T-helper 1 cell (primary cell): ENCODE data around the gene OSTM1.

Experiments used
- DNase-seq, 5 donors: peaks; one replicate each; pipeline ENCODE4 v3.0.0-alpha.2; 2012 to 2020

Gene OSTM1

DNA sequence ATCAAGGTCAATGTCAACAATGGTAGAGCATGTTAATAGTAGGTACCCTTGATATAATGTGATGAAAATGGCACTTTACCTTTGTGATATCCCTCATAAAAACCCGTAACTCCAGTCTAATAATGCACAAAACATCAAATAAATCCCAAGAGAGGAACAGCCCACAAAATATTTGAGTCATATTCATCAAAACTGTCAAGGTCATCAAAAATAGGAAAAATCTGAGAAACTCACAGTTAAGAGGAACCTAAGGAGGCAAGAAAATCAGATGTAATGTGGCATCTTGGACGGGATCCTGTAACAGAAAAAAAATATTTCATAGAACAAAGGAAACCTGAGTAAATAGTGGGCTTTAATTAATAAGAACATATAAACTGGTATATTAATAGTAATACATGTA lies 25.5 kb upstream of the OSTM1 start:
- no peak for DNase-seq

DNA sequence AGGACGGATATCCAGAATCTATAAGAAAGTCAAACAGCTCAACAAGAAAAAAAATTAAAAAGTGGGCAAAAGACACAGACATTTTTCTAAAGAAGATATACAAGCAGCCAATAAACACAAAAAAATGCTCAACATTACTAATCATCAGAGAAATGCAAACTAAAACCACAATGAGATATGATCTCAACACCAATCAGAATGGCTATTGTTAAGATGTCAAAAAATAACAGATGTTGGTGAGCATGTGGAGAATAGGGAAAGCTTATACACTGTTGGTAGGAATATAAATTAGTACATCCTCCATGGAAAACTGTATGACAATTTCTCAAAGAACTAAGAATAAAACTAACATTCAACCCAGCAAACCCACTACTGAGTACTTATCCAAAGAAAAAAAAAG lies 23.3 kb upstream of the OSTM1 start:
- no peak for DNase-seq

DNA sequence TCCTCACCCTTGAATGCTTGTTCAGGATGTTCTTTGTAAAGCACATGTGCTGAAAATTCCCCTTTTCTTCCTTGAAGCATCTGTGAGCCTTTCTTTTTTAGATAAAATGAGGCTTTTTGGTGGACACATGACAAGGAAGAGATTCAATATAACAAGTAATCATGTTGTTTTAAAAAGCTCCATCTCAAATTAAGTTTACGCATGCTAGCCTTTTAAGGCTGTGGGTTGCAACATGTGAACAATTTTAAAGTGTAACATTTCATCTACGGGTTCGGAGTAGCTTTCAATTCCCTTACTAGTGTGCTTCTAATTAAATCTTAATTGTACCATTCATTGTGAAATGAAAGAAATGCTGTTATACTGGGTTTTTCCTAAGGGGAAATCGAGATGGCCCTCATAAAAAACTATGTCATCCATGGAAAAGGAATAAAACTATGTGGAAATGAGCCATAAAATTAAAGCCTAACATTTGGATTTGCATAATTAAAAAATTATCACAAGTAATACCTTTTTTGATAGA lies 19.3 kb upstream of the OSTM1 start:
- DNase-seq, result no peak

DNA sequence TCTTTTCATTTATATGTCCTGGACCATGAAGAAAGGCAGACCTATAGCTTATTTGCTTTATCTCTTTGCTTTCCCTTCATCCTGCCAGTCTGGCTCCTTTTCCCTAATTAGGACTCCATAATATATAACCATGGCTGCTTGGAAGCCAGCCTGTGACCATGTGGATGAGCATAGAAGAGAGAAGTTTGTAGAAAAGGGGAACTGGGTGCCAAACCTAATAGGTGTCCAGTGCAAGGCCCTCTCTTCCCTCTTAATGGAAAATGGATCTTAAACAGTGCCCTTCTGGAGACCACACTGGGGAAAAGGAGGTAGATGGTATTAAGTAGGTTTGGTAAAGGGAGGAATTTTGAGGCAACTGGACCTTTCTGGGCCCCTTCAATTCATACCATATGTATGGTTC lies 16.7 kb upstream of the OSTM1 start:
- no peak for DNase-seq

DNA sequence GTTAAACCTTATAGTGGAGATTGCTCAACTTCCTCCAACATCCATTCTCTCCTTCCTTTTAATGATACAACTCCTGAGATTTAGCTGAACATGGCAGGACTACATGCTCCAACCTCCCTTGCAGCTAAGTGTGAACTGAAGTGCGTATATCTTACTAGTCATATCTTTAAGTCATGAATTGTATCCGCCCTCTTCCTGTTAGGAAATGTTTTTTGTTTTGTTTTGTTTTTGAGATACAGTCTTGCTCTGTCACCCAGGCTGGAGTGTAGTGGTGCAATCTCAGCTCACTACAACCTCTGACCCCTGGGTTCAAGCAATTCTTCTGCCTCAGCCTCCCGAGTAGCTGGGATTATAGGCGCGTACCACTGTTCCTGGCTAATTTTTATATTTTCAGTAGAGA lies 8.8 kb upstream of the OSTM1 start:
- DNase-seq, result no peak

DNA sequence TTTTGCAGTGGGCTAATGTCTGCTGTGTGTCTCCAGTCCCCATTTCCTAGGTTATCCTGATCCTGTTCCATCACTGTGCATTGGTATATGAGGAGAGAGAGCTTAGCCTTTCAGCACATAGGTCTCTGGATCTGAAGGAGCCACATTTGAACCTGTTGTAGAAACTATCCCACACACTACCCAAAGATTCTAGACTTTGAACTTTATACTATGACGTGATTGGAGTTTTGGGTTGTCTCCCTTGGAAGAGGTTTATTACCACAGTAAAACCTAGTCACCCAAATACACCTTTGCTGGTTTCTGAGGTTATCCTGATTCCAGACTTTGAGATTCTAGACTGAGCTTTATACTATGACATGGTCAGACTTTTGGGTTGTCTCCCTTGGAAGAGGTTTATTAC lies 8.0 kb upstream of the OSTM1 start:
- no peak for DNase-seq

DNA sequence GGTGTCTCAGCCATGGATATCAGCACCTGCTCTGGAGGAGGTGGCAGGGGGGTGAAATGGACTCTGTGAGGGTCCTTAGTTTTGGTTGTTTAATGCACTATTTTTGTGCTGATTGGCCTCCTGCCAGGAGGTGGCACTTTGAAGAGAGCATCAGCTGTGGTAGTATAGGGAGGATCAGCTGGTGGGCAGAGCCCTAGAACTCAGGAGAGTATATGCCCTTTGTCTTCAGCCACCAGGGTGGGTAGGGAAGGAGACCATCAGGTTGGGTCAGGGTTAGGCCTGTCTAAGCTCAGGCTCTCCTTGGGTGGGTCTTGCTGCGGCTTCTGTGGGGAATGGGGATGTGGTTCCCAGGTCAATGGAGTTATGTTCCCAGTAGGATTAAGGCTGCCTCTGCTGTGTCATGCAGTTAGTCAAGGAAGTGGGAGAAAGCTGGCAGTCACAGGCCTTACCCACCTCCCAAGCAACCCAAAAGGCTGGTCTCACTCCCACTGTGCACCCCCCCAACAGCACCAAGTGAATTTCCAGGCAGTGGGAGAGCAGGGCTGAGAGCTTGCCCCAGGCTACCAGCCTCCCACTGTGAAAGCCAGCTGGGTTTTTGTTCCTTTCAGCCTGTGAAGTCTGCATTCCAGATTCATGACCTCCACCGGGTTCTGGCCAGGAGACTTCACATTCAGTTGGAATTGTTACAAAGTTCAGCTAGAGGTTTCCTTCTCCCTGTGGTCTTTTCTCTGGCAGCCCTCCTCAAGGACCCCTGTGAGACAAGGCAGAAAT lies 5.7 kb upstream of the OSTM1 start:
- no peak for DNase-seq

DNA sequence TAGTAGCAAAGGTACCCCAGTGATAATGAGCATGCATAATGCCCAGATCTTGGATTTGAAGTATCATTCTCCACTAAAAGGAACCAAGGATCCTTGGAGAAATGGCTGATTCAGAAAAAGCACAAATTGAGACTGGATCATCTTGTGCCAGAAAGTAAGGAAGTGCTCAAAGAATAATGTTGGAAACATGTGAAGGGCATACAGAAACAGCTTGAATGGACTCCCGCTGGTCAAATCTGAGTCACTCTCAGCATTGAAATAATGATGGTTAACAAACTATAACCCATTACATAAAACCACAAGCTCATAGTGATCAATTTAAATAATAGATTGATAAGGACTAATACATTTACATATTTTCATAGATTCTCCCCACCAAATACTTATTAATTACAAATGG lies 3.6 kb upstream of the OSTM1 start:
- DNase-seq, result no peak

DNA sequence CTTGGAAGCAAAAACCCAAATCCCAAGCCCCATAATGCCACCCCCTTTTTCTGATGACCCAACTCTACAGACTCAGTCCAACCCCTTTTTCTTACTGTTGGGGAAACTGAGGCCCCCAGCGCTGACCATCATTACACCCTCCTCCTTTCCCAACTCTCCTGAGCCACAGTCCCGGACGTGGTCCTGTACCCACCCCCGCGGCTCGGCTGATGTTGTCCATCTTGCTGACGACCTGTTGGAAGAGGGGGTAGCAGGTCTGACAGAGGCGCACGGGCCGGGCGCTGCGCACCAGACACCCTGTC lies 533 bp downstream of the OSTM1 start:
- peak in 1 of 5 donors; percentile 15 for DNase-seq

DNA sequence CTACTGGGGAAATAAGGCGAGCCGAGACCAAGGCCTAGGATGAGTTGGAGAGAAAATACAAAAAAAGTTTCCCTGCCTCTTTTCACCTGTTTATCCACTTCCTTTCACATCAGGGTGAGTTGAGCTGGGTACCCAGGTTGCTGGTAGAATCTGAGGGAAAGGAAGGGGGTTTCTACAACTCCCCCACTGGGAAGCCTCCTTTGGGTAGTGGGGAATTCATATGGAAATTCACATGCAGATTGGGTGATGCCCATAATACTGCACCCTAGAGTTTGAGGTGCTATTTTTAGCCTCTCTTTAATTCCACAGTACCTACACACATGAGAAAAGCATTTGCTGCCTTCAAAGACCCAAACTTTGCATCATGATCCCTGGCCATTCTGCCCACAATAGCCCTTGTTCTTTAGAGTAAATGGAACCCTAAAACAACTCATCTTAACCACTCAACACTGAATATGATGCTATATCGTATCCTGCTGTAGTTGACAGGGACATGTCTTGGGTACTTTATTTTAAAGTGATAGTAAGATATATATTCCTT lies 2.7 kb downstream of the OSTM1 start:
- no peak for DNase-seq

DNA sequence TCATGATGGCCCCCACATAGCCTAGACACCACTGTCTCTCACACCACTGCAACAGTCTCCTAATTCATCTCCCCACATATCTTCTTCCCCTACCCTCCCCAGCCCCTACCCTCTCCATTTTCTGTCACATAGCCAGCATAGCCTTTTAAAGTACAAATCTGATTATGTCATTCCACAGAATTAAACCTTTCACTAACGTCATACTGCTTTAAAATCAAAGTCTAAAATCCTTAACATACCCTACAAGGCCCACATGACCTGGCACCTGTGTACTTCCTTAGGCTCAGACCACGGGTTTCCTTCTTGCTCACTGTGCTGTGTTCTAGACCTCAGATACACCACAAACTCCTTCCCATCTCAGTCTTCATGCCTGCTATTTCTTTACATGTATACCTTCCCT lies 5.9 kb downstream of the OSTM1 start:
- DNase-seq, result peak in 2 of 5 donors; percentile 10 to 64

DNA sequence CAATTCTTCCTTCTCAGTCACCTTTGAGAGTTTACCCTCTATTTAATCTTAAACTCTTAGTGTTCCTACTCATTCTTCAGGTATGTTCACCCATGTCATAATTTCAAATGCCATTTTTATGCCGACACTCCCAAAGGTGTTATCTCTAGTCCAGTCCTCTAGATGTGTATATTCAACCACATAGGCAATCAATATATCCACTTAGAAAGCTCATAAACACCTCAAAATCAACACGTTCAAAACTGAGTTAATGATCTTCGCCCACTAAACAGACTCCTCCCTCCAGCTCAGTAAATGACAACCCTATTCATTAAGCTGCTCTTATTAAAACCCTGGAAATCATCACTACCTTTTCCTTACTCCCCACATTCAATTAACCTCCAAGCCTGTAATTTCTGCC lies 6.4 kb downstream of the OSTM1 start:
- no peak for DNase-seq

DNA sequence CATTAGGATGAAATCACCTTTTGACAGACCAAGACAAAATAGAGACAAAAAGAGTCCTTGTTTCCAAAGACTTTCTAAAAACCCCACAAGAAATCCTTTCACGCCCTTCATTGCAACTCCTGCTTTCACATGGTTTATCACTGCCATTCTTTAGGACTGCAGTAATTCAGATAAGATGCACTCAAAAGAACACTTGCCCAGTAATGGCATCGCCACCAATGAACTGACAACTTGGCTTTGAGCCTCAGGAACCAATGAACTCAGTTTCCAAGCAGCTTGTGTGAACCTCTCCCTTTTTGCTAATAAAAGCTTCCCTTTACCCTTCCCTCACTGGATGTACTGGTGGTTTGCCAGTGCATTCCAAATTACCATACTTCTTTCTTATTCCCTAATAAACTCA lies 21.8 kb downstream of the OSTM1 start:
- no peak for DNase-seq

DNA sequence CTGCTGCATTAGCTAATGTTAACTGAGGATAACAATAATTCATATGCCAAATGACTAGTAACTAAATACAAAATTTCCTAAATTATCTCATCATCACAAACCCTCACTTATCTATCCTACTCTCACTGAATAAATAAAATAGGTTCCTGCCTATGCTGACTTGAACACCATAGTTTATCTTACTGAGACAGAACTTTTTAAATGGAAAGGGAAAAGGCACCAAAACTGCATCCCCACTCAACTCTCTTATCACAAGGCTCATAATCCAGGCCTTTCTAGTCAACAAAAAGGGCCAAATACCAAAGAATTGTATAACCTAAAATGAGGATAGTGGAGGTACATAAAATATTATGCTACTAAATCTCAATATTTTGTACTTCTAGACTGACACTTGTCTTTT lies 23.1 kb downstream of the OSTM1 start:
- no peak for DNase-seq

DNA sequence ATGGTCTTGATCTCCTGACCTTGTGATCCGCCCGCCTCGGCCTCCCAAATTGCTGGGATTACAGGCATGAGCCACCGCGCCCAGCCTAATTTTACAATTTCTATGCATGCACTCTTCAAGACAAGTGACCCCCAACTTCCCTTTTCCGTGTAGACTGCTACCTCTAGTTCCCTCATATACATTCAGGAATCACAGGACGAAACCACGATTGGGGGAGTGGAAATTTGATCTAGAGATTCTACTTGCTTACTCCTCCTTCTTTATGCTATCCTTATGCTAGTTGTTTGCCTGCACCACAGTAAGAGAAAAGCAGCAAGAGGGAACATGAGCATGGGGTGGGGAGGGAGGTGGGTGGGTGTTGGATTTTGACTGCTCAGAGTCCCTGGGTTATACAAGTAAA lies 34.9 kb downstream of the OSTM1 start:
- DNase-seq, result no peak

DNA sequence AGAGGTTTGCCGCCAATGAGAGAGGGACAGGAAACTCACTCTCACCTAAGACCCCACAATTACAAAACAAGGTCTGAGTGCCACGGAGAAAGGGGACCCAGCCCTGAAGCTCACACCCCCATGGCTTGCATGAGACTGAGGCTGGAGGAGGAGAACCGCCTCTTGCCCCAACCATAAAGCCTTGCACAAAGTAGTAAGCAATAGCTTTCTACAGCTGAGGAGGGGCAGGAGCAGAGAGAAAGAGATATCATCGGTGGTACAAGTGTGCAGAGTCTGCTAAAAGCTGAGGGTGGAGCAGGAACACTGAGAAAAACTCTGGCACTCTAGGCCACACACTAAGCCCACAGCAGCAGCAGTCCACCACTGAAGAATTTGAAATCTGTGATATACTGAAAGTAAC lies 37.7 kb downstream of the OSTM1 start:
- DNase-seq, result no peak

DNA sequence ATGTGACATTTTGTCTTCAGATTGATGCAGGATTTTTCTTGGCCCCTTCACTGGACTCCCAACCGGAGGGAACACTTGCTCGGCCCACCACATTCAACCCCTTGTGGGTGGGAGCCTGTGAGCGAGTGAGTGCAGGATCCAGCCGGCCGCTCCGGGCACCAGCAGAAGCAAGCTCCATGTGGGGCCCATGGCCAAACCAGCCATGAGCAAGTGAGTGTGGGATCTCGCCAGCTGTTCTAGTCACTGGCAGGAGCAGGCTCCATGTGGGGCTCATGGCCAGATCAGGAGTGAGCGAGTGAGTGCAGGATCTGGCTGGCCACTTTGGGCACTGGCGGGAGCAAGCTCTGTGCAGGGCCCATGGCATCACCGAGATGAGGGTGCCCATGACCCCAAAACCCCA lies 42.6 kb downstream of the OSTM1 start:
- DNase-seq, result no peak

DNA sequence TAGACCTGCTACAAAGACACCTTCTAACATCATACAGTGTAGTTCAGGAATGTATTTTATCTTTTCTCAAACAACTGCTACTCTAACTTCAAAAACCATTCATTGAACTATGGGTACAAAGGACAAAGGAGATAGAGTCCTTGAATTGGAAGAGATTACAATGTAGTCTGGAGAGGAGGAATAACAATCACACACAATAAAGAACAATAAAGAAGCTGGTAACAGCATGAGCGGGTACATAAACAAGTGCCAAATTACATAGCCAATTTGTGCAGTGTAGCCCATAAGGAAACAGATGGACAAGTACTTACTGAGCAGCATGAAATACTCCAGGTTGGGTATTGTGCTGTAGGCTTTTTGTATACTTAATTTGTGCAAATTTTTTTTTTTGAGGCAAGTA lies 44.3 kb downstream of the OSTM1 start:
- no peak for DNase-seq

DNA sequence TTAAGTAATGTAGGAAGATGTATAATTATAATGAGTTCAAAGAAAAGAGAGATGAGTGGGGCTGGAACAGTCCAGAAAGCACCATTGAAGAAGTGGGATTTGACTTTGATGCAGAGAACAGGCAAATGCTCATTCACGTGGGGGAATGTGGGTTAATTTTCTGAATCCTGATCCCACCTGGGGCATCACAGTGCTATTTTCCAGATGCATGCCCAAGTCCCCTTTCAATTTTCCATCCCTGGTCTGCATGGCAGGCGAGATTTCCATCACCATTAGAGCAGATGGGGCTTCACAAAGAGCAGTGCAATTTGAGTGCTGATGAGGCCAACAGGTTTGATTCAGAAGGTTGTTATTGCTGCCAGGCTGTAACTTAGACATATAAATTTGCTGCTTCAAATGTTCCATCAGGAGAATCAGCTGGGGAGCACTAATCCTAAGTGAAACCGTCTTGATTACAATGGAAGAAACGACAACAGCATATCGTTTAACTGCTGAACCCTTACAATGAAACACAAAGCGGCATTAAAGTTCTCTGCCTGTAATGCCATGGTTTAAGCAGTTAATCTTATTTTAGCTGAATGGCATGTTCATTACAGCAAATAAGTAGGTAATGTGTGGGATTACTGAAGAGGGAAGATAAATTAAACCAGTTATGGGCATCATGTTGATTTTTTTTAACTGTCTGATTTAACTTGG lies 45.2 kb downstream of the OSTM1 start:
- DNase-seq, result no peak

DNA sequence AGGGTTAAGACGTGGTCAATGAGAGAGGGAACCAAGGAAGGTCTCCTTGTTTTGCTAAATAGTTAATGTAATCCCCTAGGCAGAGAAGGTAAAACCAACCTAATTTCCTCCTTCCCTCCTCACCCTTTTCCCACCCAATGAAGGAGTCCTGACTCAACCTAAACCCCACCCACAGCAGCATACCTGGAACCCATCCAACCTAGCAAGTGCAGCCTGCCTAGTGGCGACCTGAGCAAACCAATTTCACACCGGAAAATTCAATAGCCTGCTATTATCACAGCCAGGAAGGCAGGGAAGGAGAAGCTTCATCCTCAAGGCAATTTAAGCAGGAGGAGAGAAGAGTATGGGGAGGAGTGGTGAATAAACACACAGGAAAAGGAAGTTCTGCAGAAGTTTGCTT lies 46.9 kb downstream of the OSTM1 start:
- no peak for DNase-seq

DNA sequence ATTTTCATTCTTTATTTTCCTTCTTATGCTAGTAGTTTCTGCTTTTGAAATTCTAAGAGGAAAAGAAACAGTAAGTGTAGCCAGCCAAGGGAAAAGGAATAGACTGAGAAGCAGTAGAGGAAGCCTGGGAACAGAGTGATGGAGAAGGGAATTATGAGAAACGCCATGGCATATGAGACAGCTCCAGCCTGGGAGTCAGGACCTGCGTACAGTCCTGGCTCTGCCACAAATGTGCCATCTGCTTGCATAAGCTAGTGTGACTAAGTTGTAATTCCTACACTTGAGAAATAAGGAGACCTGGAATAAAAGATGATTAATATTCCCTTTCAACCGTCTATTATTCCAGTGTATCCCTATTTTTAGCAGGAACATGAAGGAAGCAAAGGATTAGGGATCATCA lies 47.5 kb downstream of the OSTM1 start:
- DNase-seq, result no peak

DNA sequence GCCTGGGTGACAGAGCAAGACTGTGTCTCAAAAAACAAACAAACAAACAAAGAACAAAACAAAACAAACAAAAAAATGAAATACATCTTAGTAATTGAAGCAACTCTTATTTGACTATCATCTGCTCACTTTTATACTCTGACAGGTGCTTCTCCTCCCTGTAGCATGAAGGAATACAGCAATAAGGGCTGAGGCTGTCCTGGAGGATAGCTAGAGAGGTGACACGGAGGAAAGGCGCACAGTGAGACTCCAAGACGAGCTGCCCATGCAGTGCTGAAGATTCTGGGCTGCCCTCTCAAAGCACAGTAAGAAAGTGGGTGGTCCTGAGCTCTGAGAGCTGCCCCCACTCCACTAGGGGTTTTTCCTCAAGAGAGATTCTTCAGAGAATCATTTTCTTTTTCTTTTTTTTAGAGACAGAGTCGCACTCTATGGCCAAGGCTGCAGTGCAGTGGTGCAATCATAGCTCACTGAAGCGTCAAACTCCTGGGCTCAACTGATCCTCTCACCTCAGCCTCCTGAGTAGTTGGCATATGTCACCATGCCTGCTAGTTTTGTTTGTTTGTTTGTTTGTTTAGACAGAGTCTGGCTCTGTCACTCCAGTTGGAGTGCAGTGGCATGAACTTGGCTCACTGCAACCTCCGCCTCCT lies 50.0 kb downstream of the OSTM1 start:
- DNase-seq, result no peak

DNA sequence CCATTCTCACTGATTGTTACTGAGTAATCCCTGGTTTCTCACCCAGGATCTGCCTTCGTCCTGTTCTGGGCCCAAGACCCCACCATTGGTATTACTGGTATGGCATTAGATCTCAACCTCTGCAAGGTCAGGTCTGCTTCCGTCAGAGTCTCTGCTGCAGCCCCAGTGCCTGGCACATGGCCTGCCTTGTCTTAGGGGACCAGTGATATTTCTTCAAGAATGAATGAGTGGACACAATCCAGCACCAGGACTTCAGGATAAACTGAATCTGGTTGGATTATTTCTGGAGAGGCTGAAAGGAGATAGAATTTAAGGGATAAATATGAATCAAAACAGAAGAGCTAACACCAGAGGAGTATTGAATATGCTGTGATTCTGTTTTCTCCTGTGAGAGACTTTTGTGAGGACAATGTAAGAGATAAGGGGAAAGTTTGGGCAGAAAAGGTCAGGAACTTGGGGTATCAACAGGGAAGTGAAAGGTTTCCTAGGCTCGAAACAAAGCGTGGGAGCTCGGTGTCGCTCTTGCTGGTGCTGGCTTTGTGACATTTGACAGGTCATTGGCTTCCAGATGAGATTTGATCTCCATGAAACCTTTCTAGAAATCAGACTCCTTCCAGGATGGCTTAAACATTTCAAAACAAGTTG lies 53.9 kb downstream of the OSTM1 start:
- DNase-seq, result no peak
